H9 (cell line): ENCODE data around the gene MBNL1. TPM values are rescaled to one million over a fixed set of nuclear protein-coding genes. Genes with fewer than 3 reads are reported as not detected.

Source experiments
- DNase-seq: peaks from one replicate; pipeline ENCODE4 v3.0.0-alpha.2; 2017
- H2AFZ ChIP-seq: one replicate; pipeline ENCODE4 v1.6.1; 2013; ENCODE audit warnings: mild to moderate bottlenecking, low read length, control low read depth, moderate library complexity
- H2AK5ac ChIP-seq: 2 replicates; pipeline ENCODE4 v1.6.1; 2013; ENCODE audit warnings: low read length, control low read depth, mixed read lengths; ENCODE audit not compliant: insufficient read length
- H2BK120ac ChIP-seq: one replicate; pipeline ENCODE4 v1.6.1; 2013; ENCODE audit warnings: low read depth, mild to moderate bottlenecking, low read length, control low read depth, inconsistent platforms; ENCODE audit not compliant: poor library complexity, severe bottlenecking
- H2BK12ac ChIP-seq: 2 replicates; pipeline ENCODE4 v1.6.1; 2013; ENCODE audit warnings: low read length, control low read depth, mixed read lengths, low read depth; ENCODE audit not compliant: insufficient read length
- H2BK15ac ChIP-seq: 2 replicates; pipeline ENCODE4 v1.6.1; 2013; ENCODE audit warnings: low read depth, low read length, control low read depth
- H2BK20ac ChIP-seq: one replicate; pipeline ENCODE4 v1.6.1; 2013; ENCODE audit warnings: low read depth, mild to moderate bottlenecking, low read length, control low read depth, inconsistent platforms; ENCODE audit not compliant: poor library complexity, severe bottlenecking
- H2BK5ac ChIP-seq: 2 replicates; pipeline ENCODE4 v1.6.1; 2013; ENCODE audit warnings: low read length, control low read depth, mixed read lengths; ENCODE audit not compliant: insufficient read length
- H3K14ac ChIP-seq: 2 replicates; pipeline ENCODE4 v1.6.1; 2013; ENCODE audit warnings: low read length, control low read depth; ENCODE audit not compliant: insufficient read depth
- H3K18ac ChIP-seq: 2 replicates; pipeline ENCODE4 v1.6.1; 2013; ENCODE audit warnings: low read depth, mild to moderate bottlenecking, mixed read lengths, low read length, control low read depth; ENCODE audit not compliant: insufficient read length
- H3K23ac ChIP-seq: 2 replicates; pipeline ENCODE4 v1.6.1; 2013; ENCODE audit warnings: low read length, control low read depth, mixed read lengths, low read depth; ENCODE audit not compliant: insufficient read length
- H3K23me2 ChIP-seq: 2 replicates; pipeline ENCODE4 v1.6.1; 2013; ENCODE audit warnings: low read depth, mild to moderate bottlenecking, mixed read lengths, low read length, control low read depth; ENCODE audit not compliant: insufficient read length, poor library complexity, severe bottlenecking
- H3K27ac ChIP-seq: 2 replicates; pipeline ENCODE4 v1.5.1; 2013; ENCODE audit warnings: low read length, control low read depth, mixed read lengths, low read depth; ENCODE audit not compliant: insufficient read length
- H3K27me3 ChIP-seq: 2 replicates; pipeline ENCODE4 v1.6.1; 2013; ENCODE audit warnings: low read length, control low read depth, inconsistent platforms; ENCODE audit not compliant: insufficient read depth
- H3K4ac ChIP-seq: 2 replicates; pipeline ENCODE4 v1.6.1; 2013; ENCODE audit warnings: low read depth, mild to moderate bottlenecking, control low read depth, inconsistent platforms, low read length, moderate library complexity
- H3K4me1 ChIP-seq: 2 replicates; pipeline ENCODE4 v1.6.1; 2013; ENCODE audit warnings: low read length, control low read depth, inconsistent platforms; ENCODE audit not compliant: insufficient read depth
- H3K4me2 ChIP-seq: 2 replicates; pipeline ENCODE4 v1.6.1; 2013; ENCODE audit warnings: low read length, control low read depth, mixed read lengths; ENCODE audit not compliant: insufficient read length, insufficient read depth
- H3K56ac ChIP-seq: 2 replicates; pipeline ENCODE4 v1.6.1; 2013; ENCODE audit warnings: low read depth, mild to moderate bottlenecking, mixed read lengths, low read length, control low read depth; ENCODE audit not compliant: insufficient read length
- H3K79me1 ChIP-seq: 2 replicates; pipeline ENCODE4 v1.6.1; 2013; ENCODE audit warnings: low read depth, mild to moderate bottlenecking, moderate library complexity, low read length, control low read depth, inconsistent platforms; ENCODE audit not compliant: insufficient read depth, poor library complexity, severe bottlenecking
- H3K79me2 ChIP-seq: 2 replicates; pipeline ENCODE4 v1.6.1; 2013; ENCODE audit warnings: low read length, control low read depth, inconsistent platforms; ENCODE audit not compliant: insufficient read depth
- H3K9ac ChIP-seq: 2 replicates; pipeline ENCODE4 v1.6.1; 2013; ENCODE audit warnings: low read length, control low read depth, mixed read lengths; ENCODE audit not compliant: insufficient read length; ENCODE audit errors: extremely low read depth
- H3K9me3 ChIP-seq: one replicate; pipeline ENCODE4 v1.6.1; 2013; ENCODE audit warnings: low read depth, low read length, inconsistent platforms; ENCODE audit not compliant: control insufficient read depth
- H3T11ph ChIP-seq: one replicate; pipeline ENCODE4 v1.6.1; 2013; ENCODE audit warnings: mild to moderate bottlenecking, low read length, control low read depth, inconsistent platforms
- H4K20me1 ChIP-seq: one replicate; pipeline ENCODE4 v1.6.1; 2013; ENCODE audit not compliant: control insufficient read depth, insufficient read length, insufficient read depth
- H4K5ac ChIP-seq: 2 replicates; pipeline ENCODE4 v1.6.1; 2013; ENCODE audit warnings: low read depth, mild to moderate bottlenecking, mixed read lengths, low read length, control low read depth; ENCODE audit not compliant: insufficient read length
- H4K8ac ChIP-seq: replicated peaks from 2 replicates; pipeline ENCODE4 v1.6.1; 2013; ENCODE audit warnings: low read length, control low read depth, mixed read lengths, low read depth; ENCODE audit not compliant: insufficient read length
- H4K91ac ChIP-seq: 2 replicates; pipeline ENCODE4 v1.6.1; 2013; ENCODE audit warnings: low read depth, mild to moderate bottlenecking, moderate library complexity, mixed read lengths, low read length, control low read depth; ENCODE audit not compliant: insufficient read length
- H3K27ac Mint-ChIP-seq, 3 experiments: 2 replicates in 2 of 3; 3 replicates in 1 of 3; pipeline ENCODE4 v1.8.0; 2020 to 2021; ENCODE audit warnings: mixed read lengths in 3 of 3, mild to moderate bottlenecking in 1 of 3, moderate library complexity in 1 of 3
- H3K27me3 Mint-ChIP-seq: 2 replicates; pipeline ENCODE4 v1.8.0; 2021; ENCODE audit warnings: low read depth, mild to moderate bottlenecking, moderate library complexity, mixed read lengths
- H3K36me3 Mint-ChIP-seq, 3 experiments: 2 replicates in 2 of 3; 3 replicates in 1 of 3; pipeline ENCODE4 v1.8.0; 2020 to 2021; ENCODE audit warnings: low read depth in 3 of 3, mixed read lengths in 3 of 3; ENCODE audit not compliant: insufficient read depth in 1 of 3
- H3K4me1 Mint-ChIP-seq, 2 experiments: 2 replicates each; pipeline ENCODE4 v1.8.0; 2020; ENCODE audit warnings: mixed read lengths in 2 of 2
- H3K4me3 Mint-ChIP-seq, 2 experiments: 2 replicates in 1 of 2; 3 replicates in 1 of 2; pipeline ENCODE4 v1.8.0; 2020 to 2021; ENCODE audit warnings: mild to moderate bottlenecking in 2 of 2, mixed read lengths in 2 of 2, moderate library complexity in 1 of 2
- H3K9me3 Mint-ChIP-seq, 2 experiments: 2 replicates in 1 of 2; 3 replicates in 1 of 2; pipeline ENCODE4 v1.8.0; 2020; ENCODE audit warnings: mild to moderate bottlenecking in 2 of 2, mixed read lengths in 2 of 2, moderate library complexity in 1 of 2
- WGBS: extraction: QIAGEN DNeasy Blood & Tissue Kit; methylation state at CpG from one replicate; pipeline ENCODE4 v1.1.7; 2013; ENCODE audit warnings: missing lambda C conversion rate, low lambda C conversion rate, mixed read lengths; ENCODE audit not compliant: insufficient read length; ENCODE audit errors: extremely low coverage; 5-methylcytosine and 5-hydroxymethylcytosine counted together
- total RNA-seq: library from RNA; stranded (reverse); gene quantifications from 2 replicates; pipeline ENCODE4 v1.2.1, GENCODE V29; 2021
- TF ChIP-seq, protein P1 (sequence below): fragments of 200-600 bp; sonication (generic); conservative IDR thresholded peaks from 3 replicates; pipeline ENCODE4 v1.8.0; 2021; ENCODE audit warnings: antibody characterized with exemption, mild to moderate bottlenecking

MBNL1 gene
- total RNA-seq, 1 experiment from 2014 or later, result 14.9 TPM

DNA sequence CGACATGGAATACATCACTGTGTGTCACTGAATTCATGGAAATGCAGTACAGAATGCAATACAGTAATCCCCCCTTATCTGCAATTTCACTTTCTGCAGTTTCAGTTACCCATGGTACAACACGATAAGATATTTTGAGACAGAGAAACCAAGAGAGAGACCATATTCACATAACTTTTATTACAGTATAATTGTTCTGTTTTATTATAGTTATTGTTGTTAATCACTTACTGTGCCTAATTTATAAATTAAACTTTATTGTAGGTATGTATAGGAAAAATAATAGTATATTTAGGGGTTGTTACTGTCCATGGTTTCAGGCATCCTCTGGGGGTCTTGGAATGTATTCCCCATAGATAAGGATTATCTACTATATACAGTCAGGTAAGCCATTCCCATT, 61.8 kb downstream of the MBNL1 start:
- Mint-ChIP-seq H3K4me1 (peaks cover 5 to 7% of the 10 kb centered on the region in 2 experiments; a peak in 2 of 4 replicates), H3K27me3 (no peaks in the 10 kb centered on the region), H3K9me3 (peaks cover 3 to 6% of the 10 kb centered on the region in 2 experiments; a peak in 3 of 5 replicates), H3K36me3 (peaks cover 5 to 9% (median 7%) of the 10 kb centered on the region in 3 experiments), H3K4me3 (no peak overlapping the region), H3K27ac (no peak overlapping the region)
- Histone ChIP-seq H2BK5ac (no peak overlapping the region), H3K14ac (no peak overlapping the region), H2BK15ac (no peak overlapping the region), H4K20me1 (no peaks in the 10 kb centered on the region), H2BK12ac (no peak overlapping the region), H3K4me1 (no peaks in the 10 kb centered on the region), H3K9me3 (no peaks in the 10 kb centered on the region), H2AK5ac (no peak overlapping the region), H3K9ac (no peak overlapping the region), H3T11ph (no peak overlapping the region), H2BK120ac (no peak overlapping the region), H4K91ac (no peak overlapping the region), H3K79me2 (no peaks in the 10 kb centered on the region; the same call in 1 of the 2 replicates), H4K8ac (no peak overlapping the region), H4K5ac (no peak overlapping the region), H2AFZ (no peak overlapping the region), H2BK20ac (no peak overlapping the region), H3K23ac (no peak overlapping the region), H3K4me2 (no peak overlapping the region), H3K27ac (no peak overlapping the region), H3K56ac (no peak overlapping the region), H3K4ac (no peak overlapping the region), H3K79me1 (no peaks in the 10 kb centered on the region), H3K27me3 (no peaks in the 10 kb centered on the region), H3K23me2 (no peaks in the 10 kb centered on the region), H3K18ac (no peak overlapping the region)
- TF ChIP-seq, protein P1, sequence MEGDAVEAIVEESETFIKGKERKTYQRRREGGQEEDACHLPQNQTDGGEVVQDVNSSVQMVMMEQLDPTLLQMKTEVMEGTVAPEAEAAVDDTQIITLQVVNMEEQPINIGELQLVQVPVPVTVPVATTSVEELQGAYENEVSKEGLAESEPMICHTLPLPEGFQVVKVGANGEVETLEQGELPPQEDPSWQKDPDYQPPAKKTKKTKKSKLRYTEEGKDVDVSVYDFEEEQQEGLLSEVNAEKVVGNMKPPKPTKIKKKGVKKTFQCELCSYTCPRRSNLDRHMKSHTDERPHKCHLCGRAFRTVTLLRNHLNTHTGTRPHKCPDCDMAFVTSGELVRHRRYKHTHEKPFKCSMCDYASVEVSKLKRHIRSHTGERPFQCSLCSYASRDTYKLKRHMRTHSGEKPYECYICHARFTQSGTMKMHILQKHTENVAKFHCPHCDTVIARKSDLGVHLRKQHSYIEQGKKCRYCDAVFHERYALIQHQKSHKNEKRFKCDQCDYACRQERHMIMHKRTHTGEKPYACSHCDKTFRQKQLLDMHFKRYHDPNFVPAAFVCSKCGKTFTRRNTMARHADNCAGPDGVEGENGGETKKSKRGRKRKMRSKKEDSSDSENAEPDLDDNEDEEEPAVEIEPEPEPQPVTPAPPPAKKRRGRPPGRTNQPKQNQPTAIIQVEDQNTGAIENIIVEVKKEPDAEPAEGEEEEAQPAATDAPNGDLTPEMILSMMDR, result no peak
- no peak for DNase-seq
- no CpG with 5 or more reads among the region's 2 CpGs for WGBS
